Esophagus (tissue), 2 donors: ENCODE results near the gene ZBTB25. TPM values are rescaled to one million over a fixed set of nuclear protein-coding genes. Genes with fewer than 3 reads are reported as not detected.

Source experiments
- H3K27ac ChIP-seq, 2 donors: one replicate each; pipeline ENCODE4 v1.5.1; 2013; ENCODE audit warnings: low read depth in 2 of 2, mild to moderate bottlenecking in 2 of 2, inconsistent platforms in 1 of 2, low read length in 1 of 2, moderate library complexity in 1 of 2
- H3K27me3 ChIP-seq, 2 donors: one replicate each; pipeline ENCODE4 v1.6.1; 2013; ENCODE audit warnings: low read length in 2 of 2, control low read depth in 1 of 2, mild to moderate bottlenecking in 1 of 2; ENCODE audit not compliant: insufficient read depth in 2 of 2, control insufficient read depth in 1 of 2
- H3K36me3 ChIP-seq, 2 donors: one replicate each; pipeline ENCODE4 v1.6.1; 2013; ENCODE audit warnings: low read length in 1 of 2; ENCODE audit not compliant: control insufficient read depth in 2 of 2, insufficient read depth in 2 of 2
- H3K4me1 ChIP-seq, 2 donors: one replicate each; pipeline ENCODE4 v1.6.1; 2013; ENCODE audit warnings: low read length in 1 of 2; ENCODE audit not compliant: control insufficient read depth in 2 of 2, insufficient read depth in 2 of 2
- H3K4me3 ChIP-seq, 2 donors: one replicate each; pipeline ENCODE4 v1.5.1; 2013; ENCODE audit warnings: low read length in 2 of 2, mild to moderate bottlenecking in 2 of 2, low read depth in 1 of 2, moderate library complexity in 1 of 2
- H3K9me3 ChIP-seq, 2 donors: one replicate each; pipeline ENCODE4 v1.6.1; 2013; ENCODE audit warnings: mild to moderate bottlenecking in 2 of 2, low read depth in 1 of 2, low read length in 1 of 2, moderate library complexity in 1 of 2; ENCODE audit not compliant: control insufficient read depth in 2 of 2, insufficient read depth in 1 of 2
- WGBS, 2 donors: extraction: QIAGEN DNeasy Blood & Tissue Kit; methylation state at CpG; one replicate each; pipeline ENCODE4 v1.1.7; 2013; 5-methylcytosine and 5-hydroxymethylcytosine counted together
- polyA plus RNA-seq, 2 donors: library from polyadenylated mRNA; stranded (reverse); fragments of 200-250 nt; gene quantifications; one replicate each; pipeline ENCODE4 v1.2.3, GENCODE V29; 2013
- donor health status: healthy with polysubstance abuse.
- donor health status: Bipolar disorder and iron deficiency.

Gene ZBTB25, protein sequence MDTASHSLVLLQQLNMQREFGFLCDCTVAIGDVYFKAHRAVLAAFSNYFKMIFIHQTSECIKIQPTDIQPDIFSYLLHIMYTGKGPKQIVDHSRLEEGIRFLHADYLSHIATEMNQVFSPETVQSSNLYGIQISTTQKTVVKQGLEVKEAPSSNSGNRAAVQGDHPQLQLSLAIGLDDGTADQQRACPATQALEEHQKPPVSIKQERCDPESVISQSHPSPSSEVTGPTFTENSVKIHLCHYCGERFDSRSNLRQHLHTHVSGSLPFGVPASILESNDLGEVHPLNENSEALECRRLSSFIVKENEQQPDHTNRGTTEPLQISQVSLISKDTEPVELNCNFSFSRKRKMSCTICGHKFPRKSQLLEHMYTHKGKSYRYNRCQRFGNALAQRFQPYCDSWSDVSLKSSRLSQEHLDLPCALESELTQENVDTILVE
- polyA plus RNA-seq, result 1 to 10 TPM; 1.7 to 2.7 TPM

- H3K27me3 ChIP-seq, result no peaks in the 10 kb centered on the region
- peak within 1 kb of the TSS; percentile 98 to 99 for H3K27ac ChIP-seq
- WGBS, 2 donors, result 0 to 1% methylated on average over 74 to 87 of the region's 87 CpGs
- H3K4me1 ChIP-seq, result no peaks in the 10 kb centered on the region
- H3K9me3 ChIP-seq, result no peaks in the 10 kb centered on the region
- peak within 1 kb of the TSS; percentile 80 to 87 for H3K4me3 ChIP-seq
- no peaks in the 10 kb centered on the region for H3K36me3 ChIP-seq
Measured at GRCh38 chr14:64503434-64504309, at the start of gene ZBTB25. Gene ZBTB25, minus strand, starts transcription at chr14:64503838. Its CDS starts 13,305 bp downstream, at chr14:64490533.

DNA sequence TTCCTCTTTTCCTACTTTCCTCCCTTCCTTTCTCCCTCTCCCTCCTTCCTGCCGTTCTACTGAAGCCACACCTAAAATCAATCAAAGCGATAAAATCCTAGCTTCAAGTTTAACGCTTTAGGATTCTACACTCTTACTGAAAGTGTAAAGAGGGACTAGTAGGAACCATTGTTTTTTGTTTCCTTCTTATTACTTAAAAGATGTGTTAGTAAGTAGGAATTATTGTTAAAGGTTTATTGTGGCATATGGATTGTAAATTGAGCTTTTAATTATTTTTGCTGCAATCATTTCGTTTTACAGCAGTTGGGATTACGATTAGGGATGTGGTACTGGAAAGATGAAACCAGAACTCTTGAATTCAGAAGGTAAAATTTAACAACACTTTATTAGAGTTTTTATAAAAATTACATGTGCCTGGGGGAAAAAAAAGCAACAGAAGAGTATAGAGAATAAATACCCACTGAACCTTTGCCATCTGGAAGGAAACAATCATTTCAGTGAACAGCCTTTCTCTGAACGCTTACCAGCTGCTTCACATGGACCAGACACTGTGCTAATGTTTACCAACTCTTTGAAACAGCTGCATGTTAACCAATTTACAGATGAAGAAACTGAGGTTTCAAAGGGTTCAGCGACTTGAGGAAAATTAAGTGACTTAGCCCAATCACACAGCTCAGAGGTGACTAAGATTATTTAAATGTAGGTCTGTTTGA, 47.1 kb upstream of the ZBTB25 start:
- Histone ChIP-seq H3K27ac (no peak overlapping the region), H3K36me3 (no peaks in the 10 kb centered on the region), H3K27me3 (no peaks in the 10 kb centered on the region), H3K9me3 (no peaks in the 10 kb centered on the region), H3K4me1 (no peaks in the 10 kb centered on the region), H3K4me3 (no peak overlapping the region)
- WGBS, 2 donors, result 42 to 48% methylated on average over 7 of the region's 7 CpGs

- H3K4me1 ChIP-seq, result no peaks in the 10 kb centered on the region
- H3K36me3 ChIP-seq, result no peaks in the 10 kb centered on the region
- no peaks in the 10 kb centered on the region for H3K9me3 ChIP-seq
- peak within 1 kb of the TSS; percentile 17 to 31 for H3K4me3 ChIP-seq
- no peaks in the 10 kb centered on the region for H3K27me3 ChIP-seq
- H3K27ac ChIP-seq, result peak within 1 kb of the TSS; percentile 36 to 42
- 6 to 10% methylated on average over 54 of the region's 54 CpGs for WGBS, 2 donors
Measured at GRCh38 chr14:64549791-64550620, 46.4 kb upstream of the ZBTB25 start, which contains the start of gene PPP1R36. Gene PPP1R36, plus strand, starts transcription at chr14:64549961. Its CDS starts 37 bp downstream, at chr14:64549998.

GRCh38 chr14:64549016-64549415, 45.4 kb upstream of the ZBTB25 start:
- 52 to 63% methylated on average over 1 of the region's 1 CpG for WGBS, 2 donors
- no peaks in the 10 kb centered on the region for H3K27me3 ChIP-seq
- no peaks in the 10 kb centered on the region for H3K36me3 ChIP-seq
- no peaks in the 10 kb centered on the region for H3K4me1 ChIP-seq
- H3K27ac ChIP-seq, result no peak overlapping the region
- H3K4me3 ChIP-seq, result no peak overlapping the region
- no peaks in the 10 kb centered on the region for H3K9me3 ChIP-seq

- 35 to 51% methylated on average over 5 of the region's 5 CpGs for WGBS, 2 donors
- Histone ChIP-seq H3K4me3 (peak overlapping the region in 1 of 2 donors; percentile 32), H3K27ac (no peak overlapping the region)
Measured at GRCh38 chr14:64544607-64545312, 41.1 kb upstream of the ZBTB25 start.

DNA sequence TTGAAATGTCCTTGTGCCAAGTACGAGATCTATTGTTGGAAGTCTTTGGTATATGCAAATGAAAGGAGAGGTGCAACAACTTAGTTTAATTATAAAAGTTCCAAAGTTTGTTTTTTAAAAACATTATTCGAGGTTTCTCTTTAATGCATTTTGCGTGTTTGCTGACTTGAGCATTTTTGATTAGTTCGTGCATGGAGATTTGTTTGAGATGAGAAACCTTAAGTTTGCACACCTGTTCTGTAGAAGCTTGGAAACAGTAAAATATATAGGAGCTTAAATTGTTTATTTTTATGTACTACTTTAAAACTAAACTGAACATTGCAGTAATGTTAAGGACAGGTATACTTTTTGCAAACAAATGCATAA, 39.2 kb upstream of the ZBTB25 start:
- Histone ChIP-seq H3K36me3 (no peaks in the 10 kb centered on the region), H3K4me1 (peaks cover 0 to 8% of the 10 kb centered on the region in 2 donors), H3K27me3 (no peaks in the 10 kb centered on the region), H3K27ac (peak overlapping the region in 1 of 2 donors; percentile 79), H3K4me3 (peak overlapping the region; percentile 55 to 82), H3K9me3 (peaks cover 0 to 6% of the 10 kb centered on the region in 2 donors)
- 25 to 28% methylated on average over 4 of the region's 4 CpGs for WGBS, 2 donors

More at GRCh38 chr14:64544607-64545312, 41.1 kb upstream of the ZBTB25 start:
- Histone ChIP-seq H3K9me3 (peaks cover 0 to 6% of the 10 kb centered on the region in 2 donors), H3K4me1 (peaks cover 0 to 8% of the 10 kb centered on the region in 2 donors), H3K36me3 (no peaks in the 10 kb centered on the region), H3K27me3 (no peaks in the 10 kb centered on the region)

DNA sequence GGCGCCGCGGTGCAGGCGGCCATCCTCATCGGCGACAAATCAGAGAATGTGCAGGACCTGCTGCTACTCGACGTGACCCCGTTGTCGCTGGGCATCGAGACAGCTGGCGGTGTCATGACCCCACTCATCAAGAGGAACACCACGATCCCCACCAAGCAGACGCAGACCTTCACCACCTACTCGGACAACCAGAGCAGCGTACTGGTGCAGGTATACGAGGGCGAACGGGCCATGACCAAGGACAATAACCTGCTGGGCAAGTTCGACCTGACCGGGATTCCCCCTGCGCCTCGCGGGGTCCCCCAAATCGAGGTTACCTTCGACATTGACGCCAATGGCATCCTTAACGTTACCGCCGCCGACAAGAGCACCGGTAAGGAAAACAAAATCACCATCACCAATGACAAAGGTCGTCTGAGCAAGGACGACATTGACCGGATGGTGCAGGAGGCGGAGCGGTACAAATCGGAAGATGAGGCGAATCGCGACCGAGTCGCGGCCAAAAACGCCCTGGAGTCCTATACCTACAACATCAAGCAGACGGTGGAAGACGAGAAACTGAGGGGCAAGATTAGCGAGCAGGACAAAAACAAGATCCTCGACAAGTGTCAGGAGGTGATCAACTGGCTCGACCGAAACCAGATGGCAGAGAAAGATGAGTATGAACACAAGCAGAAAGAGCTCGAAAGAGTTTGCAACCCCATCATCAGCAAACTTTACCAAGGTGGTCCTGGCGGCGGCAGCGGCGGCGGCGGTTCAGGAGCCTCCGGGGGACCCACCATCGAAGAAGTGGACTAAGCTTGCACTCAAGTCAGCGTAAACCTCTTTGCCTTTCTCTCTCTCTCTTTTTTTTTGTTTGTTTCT, 38.6 kb upstream of the ZBTB25 start:
- Histone ChIP-seq H3K4me1 (peaks cover 0 to 8% of the 10 kb centered on the region in 2 donors), H3K4me3 (peak overlapping the region; percentile 55 to 82), H3K9me3 (peaks cover 0 to 6% of the 10 kb centered on the region in 2 donors), H3K27me3 (no peaks in the 10 kb centered on the region), H3K27ac (peak overlapping the region; percentile 68 to 79), H3K36me3 (no peaks in the 10 kb centered on the region)
- WGBS, 2 donors, result 5 to 8% methylated on average over 61 of the region's 61 CpGs
